Left forelimb (tissue), 1 donor: ENCODE data around the gene PRRT1B.
"Not testable (repeated sequence)": the region's sequence is repeated elsewhere in the genome, so short reads cannot be mapped to it uniquely, and the experiment has no call there.

Experiments used
- DNase-seq: peaks from one replicate; pipeline ENCODE4 v3.0.0-alpha.2; 2018; ENCODE audit warnings: low spot score

Gene PRRT1B

DNA sequence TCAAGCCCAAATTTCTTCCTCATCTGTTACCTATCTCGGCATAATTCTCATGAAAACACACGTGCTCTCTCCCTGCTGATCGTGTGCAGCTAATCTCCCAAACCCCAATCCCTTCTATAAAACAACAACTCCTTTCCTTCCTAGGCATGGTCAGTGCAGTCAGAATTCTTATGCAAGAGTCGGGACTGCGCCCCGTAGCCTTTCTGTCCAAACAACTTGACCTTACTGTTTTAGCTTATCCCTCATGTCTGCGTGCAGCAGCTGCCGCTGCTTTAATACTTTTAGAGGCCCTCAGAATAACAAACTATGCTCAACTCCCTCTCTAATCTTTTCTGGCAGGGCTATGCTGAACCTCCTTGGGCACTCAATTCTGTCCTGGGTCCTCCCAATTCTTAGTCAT, 5.1 kb downstream of the PRRT1B start:
- DNase-seq: not testable (repeated sequence)

DNA sequence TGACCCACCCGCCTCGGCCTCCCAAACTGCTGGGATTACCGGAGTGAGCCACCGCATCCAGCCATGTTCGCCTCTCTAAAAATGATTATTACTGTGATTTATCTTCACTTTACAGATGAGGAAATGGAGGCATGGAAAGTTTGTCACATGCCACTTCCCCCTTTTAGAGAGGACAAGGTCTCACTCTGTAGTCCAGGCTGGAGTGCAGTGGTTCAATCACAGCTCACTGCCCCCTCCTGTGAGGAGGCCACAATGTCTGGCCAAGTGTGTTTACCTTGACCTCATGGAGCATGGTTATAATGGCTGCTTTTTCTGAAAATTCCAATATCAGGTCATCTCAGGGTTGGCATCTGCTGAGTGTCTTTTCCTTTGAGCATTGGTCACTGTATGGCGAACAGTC, 6.7 kb downstream of the PRRT1B start:
- DNase-seq: no peak

DNA sequence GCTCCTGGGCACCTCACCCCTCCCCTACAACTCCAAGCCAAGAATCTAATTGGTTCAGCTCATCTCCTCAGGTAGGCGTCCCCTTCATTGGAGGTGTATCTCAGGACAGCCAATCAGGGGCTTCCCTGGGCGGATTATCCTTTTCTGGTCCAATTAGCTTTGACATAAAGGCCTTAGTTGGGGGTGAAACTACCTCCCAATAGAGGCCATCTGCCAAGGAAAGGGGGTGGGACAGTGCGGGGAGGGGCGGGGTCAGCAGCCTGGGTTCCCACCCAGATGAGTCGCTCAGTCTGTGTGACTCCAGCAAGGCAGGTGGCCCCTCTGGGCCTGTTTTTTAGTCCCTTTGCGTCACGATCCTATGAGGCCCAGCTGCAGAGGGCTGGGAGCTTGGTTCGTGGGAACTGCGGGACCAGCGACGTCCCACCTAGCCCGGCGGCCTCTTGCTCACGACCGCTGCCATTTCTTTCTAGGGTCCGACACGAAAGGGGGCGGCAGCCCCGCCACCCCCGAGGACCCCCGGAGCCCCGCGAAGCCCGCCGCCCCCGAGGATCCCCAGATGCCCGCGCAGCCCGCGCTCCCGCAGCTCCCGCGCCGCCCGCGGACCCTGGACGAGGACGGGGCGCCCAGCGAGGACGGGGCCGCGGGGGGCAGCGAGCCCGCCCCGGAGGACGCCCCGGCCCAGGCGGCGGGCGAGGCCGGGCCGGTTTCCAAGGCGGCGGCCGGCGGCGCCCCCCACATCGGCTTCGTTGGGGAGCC, 8.9 kb downstream of the PRRT1B start:
- no peak for DNase-seq

DNA sequence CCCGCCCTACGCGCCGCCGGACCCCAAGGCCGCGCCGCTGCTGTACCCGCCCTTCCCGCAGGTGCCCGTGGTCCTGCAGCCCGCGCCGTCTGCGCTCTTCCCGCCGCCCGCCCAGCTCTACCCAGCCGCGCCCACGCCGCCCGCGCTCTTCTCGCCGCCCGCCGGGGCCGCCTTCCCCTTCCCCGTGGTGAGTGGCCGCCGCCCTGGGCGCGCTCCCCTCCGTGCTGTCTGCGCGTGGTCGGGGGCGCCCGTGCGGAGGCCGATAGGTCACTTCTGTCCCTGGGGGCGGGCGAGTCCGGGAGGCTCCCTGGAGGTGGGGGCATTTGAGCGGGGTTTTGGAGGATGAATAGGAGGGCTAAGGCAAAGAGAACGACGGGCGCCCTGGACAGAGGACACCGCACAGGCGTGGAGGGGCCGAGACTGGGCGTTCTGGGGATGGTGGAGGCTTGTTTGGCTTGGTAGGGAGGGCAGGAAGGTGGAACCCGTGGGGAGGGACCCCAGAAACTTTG, 9.6 kb downstream of the PRRT1B start:
- no peak for DNase-seq

DNA sequence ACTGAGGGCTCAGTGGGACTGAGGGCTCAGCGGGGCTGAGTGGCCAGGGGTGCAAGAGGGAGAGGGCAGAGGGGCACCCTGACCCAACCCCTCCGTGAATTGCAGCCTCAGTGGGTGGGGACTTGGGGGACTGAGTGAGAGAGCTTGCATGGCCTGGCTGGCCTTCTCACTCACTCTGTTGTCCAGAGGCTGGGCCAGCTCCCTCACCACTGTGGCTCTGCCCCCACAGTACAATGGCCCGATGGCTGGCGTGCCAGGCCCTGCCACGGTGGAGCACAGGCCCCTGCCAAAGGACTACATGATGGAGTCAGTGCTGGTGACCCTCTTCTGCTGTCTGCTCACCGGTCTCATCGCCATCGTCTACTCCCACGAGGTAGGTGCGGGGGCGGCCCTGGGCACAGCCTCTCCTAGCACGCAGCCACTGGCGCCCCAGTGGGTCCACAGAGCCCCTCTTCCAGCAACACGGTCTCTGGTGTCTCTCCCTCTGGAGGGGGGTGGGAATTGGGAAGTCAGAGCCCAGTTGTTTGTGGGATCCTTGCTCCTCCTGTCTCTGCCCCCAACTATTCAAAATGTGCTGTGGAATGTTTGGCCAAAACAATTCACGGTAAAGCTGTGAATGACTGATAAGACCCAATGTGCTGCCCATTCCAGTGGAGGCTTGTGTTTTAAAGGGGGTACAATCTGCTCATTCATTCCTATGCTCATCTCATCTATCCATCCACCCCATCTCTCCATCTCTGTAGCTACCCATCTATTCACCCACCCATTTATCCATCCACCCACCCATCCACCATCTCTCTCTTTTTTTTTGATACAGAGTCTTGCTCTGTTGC, 10.7 kb downstream of the PRRT1B start:
- DNase-seq: no peak

DNA sequence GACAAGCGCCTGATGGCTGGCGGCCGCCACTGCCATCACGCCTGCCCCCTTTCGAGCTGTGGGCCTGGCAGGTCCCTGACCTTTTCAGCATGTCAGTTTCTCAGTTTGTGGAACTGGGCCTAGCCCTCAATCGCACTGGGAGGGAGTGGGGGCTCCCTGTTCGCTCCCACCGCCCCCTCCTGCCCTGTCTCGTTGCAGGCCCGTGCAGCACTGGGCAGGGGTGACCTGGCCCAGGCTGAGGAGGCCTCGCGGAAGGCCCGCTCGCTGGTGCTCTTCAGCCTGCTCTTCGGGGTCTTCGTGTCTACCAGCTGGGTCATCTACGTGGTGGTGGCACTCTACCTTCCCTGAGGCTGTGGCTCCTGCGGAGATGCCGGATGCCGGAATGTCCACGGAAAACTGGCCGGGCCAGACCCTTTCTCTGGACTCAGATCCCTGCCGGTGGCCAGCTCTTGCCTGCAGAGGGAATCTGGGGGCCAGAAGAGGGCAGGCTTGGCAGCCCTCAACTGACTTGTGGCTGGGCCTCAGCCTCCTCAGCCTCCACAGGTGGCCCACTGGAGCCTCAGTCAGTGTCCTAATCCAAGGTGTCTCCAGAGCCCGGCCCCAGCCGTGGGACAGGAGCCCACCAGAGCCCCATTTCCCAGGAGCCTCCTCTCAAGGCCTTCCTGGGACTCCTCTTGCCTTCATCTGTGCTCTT, 12.7 kb downstream of the PRRT1B start:
- no peak for DNase-seq

DNA sequence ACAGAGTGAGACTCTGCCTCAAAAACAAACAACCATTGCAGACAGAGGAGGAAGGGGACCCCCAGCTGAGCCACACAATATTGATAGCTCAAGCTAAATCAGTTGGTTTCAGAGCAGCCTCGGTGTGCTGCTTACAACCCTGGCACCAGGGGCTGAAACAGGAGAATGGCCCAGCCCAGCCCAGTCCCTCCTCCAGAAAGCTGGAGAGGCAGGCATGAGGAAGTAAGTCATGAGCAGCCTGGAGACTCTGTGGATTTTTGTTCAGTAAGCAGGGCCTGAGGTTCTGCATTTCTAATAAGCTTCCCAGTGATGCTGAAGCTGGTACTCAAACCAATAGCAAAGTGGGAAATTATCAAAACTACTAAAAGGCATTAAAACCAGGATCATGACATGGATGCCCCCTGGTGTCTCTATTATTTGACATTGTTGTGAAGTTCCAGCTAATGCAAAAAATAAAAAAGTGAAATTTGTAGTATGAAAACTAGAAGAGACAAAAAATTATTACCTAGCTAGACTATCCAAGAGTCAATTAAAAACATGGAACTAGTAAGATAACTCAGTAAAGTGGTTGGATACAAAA, 14.2 kb downstream of the PRRT1B start:
- DNase-seq: no peak

DNA sequence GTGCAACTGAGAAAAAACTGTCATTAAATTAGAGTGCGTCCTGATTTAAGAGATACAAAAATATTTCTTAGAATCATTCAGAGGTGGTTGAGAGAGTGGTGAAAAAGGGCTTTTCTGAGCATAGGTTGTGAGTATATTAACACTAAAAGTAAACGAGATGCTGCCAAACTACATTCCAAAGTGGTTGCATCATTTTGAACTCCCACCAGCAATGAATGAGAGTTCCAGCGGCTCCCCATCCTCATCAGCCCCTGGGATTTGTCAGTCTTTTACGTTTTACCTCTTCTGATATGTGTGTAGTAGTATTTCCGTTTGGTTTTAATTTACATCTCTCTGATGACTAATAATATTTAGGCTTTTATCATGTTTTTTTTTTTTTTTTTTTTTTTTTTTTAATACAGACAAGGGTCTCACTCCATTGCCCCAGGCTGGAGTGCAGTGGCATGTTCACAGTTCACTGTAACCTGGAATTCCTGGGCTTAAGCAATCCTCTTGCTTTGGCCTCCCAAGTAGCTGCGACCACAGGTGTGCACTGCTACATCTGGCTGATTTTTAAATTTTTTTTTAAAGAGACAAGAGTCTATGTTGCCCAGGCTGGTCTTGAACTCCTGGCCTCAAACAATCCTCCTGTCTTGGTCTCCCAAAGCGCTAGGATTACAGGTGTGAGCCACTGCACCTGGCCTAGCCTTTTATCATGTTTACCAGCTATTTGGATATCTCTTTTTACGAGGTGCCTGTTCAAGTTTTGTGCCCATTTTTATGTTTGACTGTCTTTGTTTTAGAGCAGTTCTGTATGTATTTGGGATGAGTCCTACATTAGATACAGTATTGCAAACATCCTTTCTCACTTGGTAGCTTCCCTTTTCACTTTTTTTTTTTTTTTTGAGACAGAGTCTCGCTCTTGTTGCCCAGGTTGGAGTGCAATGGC, 17.0 kb downstream of the PRRT1B start:
- DNase-seq: no peak

DNA sequence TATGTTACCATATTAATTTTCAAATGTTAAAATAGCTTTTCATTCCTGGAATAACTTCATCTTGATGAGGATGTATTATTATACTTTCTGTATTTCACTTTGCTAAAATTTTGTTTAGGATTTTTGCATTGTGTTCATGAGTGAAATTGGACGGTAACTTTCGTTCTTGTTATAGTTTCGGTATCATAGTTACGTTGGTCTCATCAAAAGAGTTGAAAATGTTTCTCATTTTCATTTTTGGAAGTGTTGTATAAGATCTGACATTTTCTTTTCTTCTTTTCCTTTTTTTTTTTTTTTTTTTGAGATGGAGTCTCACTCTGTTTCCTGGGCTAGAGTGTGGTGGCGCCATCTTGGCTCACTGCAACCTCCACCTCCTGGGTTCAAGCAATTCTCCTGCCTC, 20.0 kb downstream of the PRRT1B start:
- no peak for DNase-seq

DNA sequence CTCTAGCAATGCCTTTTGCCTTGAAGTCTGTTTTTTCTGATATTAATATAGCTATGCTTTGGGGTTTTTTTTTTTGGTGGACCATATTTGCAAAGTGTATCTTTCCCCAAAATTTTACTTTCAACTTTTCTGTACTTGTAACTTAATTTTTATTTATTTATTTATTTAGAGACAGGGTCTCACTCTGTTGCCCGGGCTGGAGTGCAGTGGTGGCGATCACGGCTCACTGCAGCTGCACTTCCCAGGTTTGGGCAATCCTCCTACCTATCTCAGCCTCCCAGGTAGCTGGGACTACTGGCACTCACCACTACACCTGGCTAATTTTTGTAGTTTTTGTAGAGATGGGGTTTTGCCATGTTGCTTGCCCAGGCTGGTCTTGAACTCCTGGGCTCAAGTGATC, 20.8 kb downstream of the PRRT1B start:
- DNase-seq: no peak

DNA sequence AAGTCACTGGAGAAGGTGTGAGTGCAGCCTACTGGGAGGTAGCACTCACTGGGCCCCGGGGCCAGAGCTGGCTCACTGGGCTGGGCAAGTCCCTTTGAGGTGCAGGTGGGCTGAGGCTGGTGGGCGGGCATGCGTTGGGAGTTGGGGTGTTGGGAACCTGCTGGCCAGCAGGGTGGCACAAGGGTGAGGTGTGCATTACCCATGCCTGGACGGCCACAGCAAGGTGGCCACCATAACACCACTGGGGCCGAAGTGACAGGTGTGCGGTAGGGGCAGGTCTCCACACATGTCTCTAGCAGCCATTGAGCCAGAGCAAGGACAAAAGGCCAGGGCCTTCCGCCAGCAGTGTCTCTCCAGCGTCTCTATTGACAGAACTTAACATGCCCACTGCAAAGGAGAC, 22.6 kb downstream of the PRRT1B start:
- no peak for DNase-seq

DNA sequence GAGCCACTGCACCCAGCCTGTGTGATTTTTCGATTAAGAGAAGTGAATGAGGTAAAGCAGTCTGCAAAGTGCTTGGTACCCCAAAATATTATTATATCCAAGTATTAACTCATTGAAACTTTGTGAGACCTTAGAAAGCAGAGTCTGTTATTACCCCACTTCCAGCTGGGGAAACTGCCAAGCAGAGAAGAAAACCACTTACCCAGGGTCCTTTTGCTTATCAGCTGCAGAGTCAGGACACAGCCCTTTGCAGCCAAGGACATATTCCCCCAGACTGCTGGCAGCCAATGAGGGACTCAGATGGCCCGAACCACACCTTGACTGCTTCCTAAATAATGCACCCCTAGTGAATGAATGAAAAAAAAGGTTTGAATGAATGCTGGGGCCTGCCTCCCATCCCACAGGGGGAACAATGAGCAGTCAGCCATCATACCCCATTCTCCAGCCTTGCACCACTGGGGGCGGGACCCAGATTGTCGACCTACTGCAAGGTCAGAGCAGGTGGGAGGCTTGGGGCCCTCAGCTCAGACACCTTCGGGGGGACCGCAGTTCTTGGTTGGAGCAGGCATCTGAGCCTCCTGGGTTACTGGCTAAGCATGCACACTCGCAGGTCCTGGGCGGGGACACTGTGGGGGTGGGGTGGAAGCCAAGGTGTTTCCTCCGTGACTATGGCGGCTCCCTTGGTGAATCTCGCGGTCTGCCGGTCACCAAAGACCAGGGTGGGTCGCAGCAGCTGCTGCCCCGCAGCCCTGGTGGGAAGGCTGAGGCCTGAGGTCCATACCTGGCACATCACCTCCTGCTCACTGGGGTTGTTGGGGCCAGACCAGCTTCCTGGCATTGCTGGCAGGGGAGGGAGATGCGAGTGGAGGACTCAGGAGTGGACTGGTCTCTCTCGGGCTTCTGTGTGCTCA, 29.7 kb downstream of the PRRT1B start:
- DNase-seq: no peak

DNA sequence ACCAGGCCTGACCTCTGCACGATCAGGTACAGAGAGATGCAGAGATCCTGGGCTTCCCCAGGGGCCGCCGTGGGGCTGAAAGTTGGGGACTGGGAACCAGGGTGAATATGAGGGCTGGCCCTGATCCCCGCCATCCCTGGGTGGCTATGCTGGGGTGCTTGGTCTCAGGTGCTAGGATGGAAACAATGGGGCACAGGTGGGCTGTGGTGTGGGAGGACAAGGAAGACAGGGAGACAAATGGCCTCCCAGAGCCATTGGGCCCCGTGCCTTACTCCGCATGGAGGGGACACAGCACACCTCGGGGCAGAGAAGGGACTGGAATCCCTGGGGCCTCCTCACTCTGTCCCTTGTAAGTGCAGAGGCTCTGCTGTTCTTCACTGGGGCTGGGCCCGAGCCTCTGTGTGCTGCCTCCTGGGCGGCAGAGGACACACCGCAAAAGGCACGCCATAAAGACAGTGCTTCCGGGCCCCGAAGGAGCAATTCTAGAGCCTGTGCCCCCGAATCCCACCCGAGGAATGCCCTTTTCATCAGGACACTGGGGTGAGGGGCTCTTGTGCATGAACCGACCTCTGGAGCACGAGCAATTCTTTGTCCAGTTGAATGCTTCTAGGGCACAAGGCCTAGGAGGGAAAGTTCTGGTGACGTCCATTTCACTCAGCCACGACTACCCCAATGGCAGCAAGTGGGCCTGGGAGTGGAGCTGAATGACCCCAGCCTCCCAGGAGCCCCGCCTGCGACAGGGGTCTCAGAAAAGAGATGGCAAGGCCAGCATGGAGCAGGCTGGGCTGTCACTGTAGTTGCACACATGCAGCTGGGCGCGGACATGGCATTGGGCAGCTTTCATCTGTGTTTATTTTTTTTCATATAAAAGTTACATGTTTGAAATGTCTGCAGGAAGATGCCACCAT, 30.9 kb downstream of the PRRT1B start:
- DNase-seq: no peak

DNA sequence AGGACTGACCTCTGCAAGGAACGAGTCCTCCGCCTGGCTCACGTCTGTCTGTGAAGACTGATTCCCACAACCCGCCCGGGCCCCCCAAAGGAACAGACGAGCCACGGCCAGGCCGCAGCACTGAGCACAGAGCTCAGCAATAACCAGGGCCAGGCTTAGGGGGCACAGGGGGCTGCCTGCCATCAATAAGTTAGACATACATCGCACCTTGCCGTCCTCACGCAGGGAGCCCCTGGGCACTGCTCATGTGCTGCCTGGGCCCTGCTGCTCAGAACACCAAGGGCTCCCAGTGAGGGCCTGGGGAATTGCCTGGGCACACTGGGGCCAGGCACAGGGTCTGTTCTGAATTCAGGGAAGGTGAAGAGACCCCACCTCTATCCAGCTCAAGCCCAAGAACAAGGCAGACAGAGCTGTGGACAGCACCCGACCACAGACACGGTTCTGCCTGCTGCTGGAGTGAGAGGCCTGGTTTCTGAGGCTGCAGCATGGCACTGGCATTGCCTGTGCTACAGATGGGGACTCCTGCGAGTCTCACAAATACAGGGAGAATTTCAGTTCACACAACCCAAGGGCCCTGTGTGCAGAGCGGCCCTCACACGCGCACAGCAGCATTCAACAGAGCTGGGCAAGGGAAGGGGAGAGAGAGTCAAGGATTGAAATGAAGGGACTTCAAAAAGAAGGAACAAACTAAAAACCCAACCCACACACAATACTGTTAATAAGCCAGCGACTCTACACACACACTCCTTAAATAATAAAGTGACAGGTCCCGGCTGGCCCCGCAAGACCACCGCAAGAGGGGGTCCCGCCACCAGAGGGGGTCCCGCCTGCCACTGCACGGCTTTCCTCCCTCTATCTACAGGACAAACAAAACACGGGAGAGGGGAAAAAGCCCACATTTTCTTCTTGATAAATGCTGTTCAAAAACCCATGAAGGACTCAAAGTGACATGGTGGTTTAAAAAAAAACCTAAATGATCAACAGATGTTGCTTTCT, 32.0 kb downstream of the PRRT1B start:
- DNase-seq: no peak

DNA sequence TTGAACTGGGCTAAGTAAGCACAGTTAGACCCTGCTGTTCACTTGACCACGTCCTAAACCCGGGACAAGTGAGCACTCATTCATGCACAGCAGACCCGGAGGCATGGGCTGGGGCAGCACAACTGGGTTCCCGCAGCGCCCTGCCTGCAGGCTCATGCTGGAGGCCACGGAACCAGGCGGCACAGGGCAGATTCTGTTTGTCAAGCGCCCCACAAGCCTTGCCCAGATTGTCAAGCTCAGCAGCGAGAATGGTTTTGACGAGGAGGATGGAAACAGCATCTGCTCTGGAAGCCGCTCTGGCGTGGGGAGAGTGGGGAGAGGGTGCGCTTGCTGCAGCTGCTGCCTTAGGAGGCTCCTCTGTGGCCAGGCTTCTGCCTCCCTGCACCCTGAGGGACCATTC, 32.7 kb downstream of the PRRT1B start:
- no peak for DNase-seq

DNA sequence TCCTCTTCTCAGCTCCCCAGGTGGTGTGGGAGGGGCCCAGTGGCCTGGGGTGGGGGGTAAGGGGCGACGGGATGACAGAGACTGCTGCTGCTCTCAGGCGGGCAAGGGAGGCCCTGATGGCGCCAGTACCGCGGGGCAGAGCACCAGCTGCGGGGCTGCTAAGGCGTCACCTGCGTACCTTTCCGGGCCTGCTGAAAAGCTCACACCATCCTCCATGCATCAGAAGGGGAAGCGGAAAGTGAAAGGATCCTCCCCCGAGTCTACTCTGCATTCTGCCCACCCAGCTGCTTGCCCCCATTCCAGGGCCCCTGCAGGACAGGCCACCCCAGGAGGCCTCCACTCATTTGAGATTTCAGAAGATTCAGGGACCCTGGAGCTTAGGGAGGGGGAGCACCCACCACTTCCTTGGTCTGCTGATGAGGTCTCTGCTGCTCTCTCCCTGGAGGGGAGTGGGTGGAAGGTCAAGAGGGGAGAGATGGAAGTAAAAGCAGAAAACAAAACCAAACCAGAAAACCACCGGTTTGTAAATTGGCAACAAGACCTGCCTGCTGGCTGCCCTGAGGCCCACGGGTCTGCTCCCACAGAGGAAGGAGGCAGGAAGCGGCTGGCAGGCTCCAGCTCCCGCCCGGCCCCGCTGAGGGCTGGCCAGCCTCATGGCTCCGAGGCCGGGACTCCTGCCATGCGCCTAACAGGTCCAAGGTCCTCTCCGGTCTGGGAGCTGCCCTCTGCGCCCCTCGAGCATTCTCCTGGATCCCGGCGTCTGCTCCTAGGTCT, 33.6 kb downstream of the PRRT1B start:
- DNase-seq: peak; percentile 63

DNA sequence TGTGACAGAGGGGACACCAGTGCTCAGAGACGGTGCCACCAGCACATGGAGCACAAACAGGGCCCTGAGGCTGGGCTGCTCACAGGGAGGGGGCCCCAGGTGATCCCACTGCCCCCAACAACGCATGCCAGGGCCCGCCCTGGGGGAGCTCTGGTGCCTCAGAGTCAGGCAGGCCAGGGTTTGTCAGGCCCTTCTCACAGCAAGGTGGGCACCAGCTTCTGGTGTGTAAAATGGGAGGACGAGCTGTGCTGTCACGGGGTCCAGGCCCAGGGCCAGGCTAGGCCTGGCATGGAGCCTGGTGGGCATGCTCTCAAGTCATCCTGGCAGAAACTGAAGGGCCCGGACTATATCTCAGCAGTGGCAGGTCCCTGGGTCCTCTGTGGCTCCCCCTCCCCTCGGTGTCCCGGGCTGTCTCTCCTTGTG, 34.5 kb downstream of the PRRT1B start:
- DNase-seq: peak; percentile 45
